ENCODE results near the gene MPG.

The MPG gene

GRCh38 chr16:50769-51591 is 27.0 kb upstream of the MPG start:
- no peak for DNase-seq (ENCODE audit: low read depth)

DNA sequence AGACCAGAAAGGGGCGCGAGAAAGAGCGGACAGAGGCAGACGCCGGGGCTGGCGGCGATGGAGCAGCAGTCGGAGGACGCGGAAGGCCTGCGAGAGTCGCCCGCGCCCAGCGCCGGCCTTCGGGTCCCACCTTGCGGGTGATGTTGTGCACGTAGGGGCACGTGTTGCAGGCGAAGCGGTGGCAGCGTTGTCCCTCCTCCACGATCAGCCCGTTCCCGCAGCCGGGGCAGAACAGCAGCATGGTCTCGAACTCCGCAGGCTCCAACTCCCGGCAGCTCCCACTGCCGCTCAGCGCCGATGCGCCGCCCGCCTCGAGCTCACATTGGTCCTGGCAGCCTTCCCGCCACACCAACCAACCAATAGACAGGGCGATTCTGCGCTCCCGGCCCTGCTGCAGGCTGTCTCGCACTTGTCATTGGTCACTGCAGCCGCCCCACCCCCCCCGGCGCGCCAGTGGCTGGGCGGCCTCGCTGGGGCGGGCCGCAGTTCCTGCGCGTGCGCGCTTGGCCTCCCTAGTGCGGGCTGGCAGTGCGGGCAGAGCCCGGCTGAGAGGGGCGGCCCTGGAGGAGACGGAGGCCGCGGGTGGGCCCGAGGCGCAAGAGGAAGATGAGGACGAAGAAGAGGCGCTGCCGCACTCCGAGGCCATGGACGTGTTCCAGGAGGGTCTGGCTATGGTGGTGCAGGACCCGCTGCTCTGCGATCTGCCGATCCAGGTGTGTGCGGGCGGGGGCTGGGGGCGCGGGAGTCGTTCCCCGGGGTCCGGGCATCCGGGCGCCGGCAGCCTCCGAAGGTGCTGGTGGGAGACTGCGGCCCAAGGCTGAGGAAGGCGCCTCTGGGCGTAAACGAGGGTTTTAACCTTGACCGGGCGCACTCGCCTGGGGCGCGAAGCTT is 24.4 kb upstream of the MPG start, which contains the start of the genes POLR3K and SNRNP25:
TSS of gene POLR3K (minus strand) at position 263 of the 891 bp plus-strand sequence. CDS start at position 241, 22 bp downstream.
TSS of gene SNRNP25 (plus strand) at position 483 of the 891 bp plus-strand sequence. CDS start at position 672, 189 bp downstream.
- DNase-seq (ENCODE audit: low read depth): peak; percentile 90

- no peak for DNase-seq (ENCODE audit: low read depth)
Observed at GRCh38 chr16:54237-54581, 23.8 kb upstream of the MPG start.

DNA sequence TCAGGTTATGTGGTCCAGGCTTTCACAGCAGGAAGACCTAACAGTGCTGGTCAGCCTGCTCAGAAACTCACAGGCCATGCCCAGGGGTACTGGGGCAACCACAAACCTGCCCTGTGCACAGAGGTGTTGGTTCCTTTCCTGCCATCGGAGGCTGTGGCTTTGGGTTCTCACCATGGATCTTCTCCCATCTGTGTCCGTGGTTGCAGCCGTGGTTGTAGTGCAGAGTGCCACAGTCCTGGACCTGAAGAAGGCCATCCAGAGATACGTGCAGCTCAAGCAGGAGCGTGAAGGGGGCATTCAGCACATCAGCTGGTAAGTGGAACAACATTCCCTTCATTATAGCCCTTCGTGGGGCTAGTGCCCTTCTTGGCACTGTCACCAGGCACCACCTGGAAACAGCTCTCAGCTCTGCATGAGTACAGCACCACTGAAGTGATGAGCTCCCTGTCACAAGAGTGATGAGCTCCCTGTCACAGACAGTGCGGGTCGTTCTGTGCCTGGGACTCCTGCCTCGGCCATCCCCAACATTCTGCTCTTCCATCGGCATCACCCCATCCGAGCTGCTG is 22.4 kb upstream of the MPG start:
- no peak for DNase-seq (ENCODE audit: low read depth)

- DNase-seq (ENCODE audit: low read depth): no peak
Observed at GRCh38 chr16:56231-56927, 21.6 kb upstream of the MPG start.

DNA sequence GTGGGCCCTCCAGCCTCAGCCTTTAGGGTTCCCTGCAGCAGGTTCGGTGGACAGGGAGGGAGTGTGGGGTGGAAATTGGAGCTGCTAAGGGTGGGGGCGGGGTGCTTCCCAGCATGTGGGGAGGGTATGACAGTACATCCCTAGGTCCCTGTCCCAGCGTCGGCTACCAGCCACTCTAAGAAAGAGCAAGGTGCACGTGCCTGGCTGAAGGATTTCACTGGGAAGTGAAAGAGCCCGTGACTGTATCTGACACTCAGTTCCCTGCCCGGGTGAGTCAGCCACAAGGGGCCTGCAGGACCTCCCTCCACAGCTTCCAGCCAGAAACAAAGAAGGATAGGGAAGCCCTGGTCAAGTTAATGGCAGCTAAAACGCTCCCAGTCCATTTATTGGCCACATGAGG is 20.3 kb upstream of the MPG start:
- DNase-seq (ENCODE audit: low read depth): no peak

DNA sequence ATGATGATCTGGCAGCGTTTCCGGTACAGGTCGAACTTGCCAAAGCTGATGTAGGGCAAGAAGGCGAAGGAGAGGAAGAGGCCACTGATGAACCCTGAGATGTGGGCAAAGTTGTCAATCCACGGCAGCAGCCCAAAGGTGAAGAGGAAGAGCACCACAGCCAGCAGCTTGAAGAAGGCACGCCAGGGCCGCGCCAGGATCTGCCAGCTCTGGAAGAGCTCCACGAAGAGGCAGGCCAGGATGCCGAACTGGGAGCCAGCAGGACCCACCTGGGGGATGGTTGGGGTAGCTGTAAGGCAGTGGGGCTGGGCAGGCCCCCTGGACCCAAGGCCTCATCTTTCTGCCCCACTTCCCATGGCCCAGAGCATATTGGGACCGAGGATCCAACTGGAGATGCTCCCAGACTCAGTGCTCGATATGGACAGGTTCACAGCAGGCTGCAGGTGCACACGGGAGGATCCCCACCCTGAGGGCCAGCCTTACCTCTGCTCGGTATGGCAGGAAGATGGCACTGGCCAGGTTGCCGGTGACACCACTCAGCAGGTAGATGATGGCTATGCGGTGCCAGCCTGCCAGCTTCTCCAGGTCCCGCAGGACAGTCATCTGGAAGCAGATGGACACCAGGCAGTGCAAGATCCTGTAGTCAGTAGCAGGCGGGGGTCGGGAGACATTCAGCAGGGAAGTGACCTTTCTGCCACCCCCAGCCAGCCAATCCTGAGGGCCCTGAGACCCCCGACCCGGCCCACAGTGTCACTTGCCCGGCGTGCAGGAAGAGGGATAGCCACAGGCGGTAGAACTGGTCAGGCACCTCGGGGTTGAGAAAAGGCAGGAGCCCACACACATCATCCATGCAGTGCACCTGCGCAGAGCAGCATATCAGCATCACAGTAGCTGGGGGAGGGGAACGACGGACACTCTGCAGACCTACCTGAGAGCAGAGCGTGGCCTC is 19.3 kb upstream of the MPG start:
- DNase-seq (ENCODE audit: low read depth): no peak

DNA sequence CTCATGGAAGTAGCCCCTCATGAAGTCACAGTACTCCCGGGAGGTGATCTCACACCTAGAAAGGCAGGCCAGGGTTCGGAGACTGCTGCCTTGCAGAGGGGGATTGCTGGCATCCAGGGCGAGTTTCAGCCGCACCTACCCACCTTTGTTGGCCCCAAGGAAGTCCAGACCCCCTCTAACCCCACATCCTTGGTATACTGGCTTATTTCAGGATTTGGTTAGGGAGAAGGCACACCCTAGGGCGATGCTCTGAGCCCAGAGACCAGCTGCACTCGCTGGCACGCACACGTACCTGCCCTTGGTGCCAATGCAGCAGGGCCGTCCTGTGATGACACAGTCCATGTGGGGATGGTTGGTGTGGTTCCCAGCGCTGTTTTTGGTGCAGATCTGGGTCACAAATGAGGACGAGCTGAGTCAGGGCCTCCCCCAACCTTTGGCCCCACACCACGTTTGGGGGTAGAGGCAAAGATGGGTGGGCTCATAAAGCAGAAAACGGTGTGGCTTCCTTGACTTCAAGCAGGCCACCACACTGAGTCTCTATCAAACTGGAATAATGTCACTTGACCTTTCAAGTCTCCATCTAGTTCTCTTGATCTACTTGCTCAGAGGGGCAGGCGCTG is 18.5 kb upstream of the MPG start:
- DNase-seq (ENCODE audit: low read depth): no peak

DNA sequence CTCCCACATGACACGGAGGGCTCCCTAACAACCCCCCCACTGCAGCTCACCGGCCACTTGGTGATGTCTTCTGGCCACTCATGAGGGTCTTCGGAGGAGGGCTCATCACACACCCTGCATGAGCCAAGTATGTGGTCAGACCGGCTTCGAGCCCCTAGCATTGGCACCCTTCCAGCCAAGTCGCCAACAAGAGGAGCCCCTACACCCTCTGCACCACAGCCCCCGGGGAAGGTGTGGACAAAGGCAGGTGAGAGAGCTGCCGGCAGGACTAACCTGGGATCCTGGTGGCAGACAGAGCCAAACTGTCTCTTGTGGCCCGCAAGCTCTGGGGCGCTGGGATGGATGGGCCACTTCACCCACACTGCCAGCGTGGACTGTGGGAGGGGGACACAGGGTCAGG is 17.9 kb upstream of the MPG start:
- no peak for DNase-seq (ENCODE audit: low read depth)

DNA sequence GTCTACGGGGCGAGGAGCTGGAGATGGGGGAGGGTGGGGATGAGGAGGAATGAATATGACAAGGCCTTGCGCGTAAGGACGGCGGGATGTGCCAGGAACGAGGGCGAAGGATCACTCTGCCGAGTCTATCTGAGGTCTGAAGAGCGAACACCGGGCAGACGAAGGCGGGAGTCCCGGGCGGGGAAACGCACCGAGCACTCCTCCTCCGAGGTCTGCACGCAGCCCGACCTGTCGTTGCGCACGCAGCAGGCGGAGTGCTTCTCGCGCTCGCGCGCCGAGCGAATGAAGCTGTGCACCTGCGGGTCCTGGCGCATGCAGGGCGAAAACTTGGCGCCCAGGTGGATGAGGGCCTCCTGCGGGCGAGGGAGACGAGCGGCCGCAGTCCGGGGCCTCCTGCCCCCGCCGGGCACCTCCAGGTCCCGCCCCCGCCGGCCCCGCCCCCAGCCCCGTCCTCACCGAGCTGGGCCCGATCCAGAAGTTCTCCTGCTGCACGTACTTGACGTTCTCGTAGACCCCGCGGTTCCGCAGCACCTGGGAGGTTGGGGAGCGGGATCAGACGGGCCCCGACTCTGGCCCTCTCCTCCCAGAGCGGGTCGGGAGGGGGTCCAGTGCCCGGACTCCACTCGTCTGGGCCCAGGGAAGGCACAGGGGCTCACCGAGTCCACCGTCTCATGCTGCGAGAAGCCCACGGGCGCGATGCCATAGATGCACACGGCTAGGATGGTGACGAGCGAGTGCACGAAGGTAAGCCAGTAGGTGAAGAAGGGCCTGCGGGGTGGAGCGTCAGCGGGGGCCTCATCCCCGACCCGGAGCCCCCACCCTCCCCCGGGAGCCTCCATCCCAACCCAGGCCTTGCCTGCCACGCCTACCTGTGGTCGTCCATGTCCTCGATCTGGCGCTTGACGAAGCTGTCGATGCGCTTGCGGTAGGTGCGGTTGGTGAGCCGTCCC is 16.8 kb upstream of the MPG start:
- no peak for DNase-seq (ENCODE audit: low read depth)

- no peak for DNase-seq (ENCODE audit: low read depth)
Observed at GRCh38 chr16:61879-62281, 16.1 kb upstream of the MPG start.

GRCh38 chr16:62283-62967 is 15.6 kb upstream of the MPG start:
- no peak for DNase-seq (ENCODE audit: low read depth)

GRCh38 chr16:62968-63391 is 15.0 kb upstream of the MPG start:
- no peak for DNase-seq (ENCODE audit: low read depth)

GRCh38 chr16:63466-63865 is 14.6 kb upstream of the MPG start:
- no peak for DNase-seq (ENCODE audit: low read depth)

- DNase-seq (ENCODE audit: low read depth): no peak
Observed at GRCh38 chr16:63998-64913, 13.8 kb upstream of the MPG start.

DNA sequence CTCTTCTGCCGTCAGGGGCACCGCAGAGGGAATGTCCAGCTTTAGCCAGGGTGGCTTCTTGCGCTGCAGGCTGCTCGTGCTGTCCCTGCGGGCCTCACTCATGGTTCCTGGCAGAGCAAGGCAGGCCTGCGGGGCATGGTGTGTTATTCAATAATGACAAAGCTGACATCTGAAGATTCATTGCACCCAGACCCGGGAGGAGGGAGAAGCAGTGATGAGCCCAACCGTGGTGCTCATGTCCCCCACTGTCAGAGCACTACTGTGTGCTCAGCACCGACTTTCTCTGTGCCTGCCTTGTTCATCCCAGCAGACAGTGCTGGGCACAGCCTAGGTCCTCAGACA is 13.1 kb upstream of the MPG start:
- DNase-seq (ENCODE audit: low read depth): no peak

DNA sequence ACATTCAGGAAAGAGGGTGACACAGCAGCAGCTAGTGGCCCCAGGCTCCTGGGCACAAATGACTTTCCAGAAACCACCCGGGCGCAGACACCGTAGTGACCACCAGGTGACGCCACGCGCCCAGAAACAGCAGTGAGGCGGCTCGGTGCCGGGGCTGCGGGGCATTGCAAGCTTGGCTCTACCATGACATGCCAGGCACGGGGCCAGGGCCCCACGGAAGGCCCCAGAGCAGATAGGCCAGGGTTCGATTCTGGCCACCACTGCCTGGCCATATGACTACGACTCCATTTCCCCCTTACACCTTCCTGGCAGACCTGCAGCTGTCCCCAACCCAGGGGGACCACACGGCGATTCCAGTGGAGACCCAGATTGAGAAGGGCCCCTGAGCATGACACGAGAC is 12.3 kb upstream of the MPG start:
- DNase-seq (ENCODE audit: low read depth): no peak

Data from non-pigmented ciliary epithelial cell (primary cell).